MM.1S (cell line): ENCODE data around the gene EMC6.

Experiments used
- DNase-seq: peaks from one replicate; pipeline ENCODE4 v3.0.0-alpha.2; 2015
- H2AFZ ChIP-seq: fragments of 300-600 bp; sonication (generic); 2 replicates; pipeline ENCODE4 v1.6.0; 2016; ENCODE audit warnings: antibody characterized with exemption, low read length
- H3F3A ChIP-seq: fragments of 300-600 bp; sonication (generic); 2 replicates; pipeline ENCODE4 v1.6.1; 2016; ENCODE audit warnings: mild to moderate bottlenecking, antibody characterized with exemption, low read length, moderate library complexity, mixed read lengths; ENCODE audit not compliant: insufficient read depth
- H3K27ac ChIP-seq: fragments of 300-600 bp; sonication (generic); 2 replicates; pipeline ENCODE4 v1.5.1; 2016; ENCODE audit warnings: mild to moderate bottlenecking, low read length
- H3K27me3 ChIP-seq: fragments of 300-600 bp; sonication (generic); replicated peaks from 2 replicates; pipeline ENCODE4 v1.6.0; 2016; ENCODE audit warnings: low read length; ENCODE audit not compliant: insufficient read depth
- H3K36me3 ChIP-seq: fragments of 300-600 bp; sonication (generic); replicated peaks from 2 replicates; pipeline ENCODE4 v1.6.1; 2016; ENCODE audit warnings: mild to moderate bottlenecking, low read length, mixed read lengths; ENCODE audit not compliant: insufficient read depth
- H3K4me1 ChIP-seq: fragments of 300-600 bp; sonication (generic); 2 replicates; pipeline ENCODE4 v1.6.1; 2016; ENCODE audit warnings: low read length, mixed read lengths
- H3K4me2 ChIP-seq: fragments of 300-600 bp; sonication (generic); 2 replicates; pipeline ENCODE4 v1.6.0; 2016; ENCODE audit warnings: low read depth, low read length
- H3K4me3 ChIP-seq: fragments of 300-600 bp; sonication (generic); 2 replicates; pipeline ENCODE4 v1.5.1; 2016; ENCODE audit warnings: low read length, mixed read lengths
- H3K79me2 ChIP-seq: fragments of 300-600 bp; sonication (generic); 2 replicates; pipeline ENCODE4 v1.6.1; 2016; ENCODE audit warnings: mixed run types, low read length, mixed read lengths
- H3K9ac ChIP-seq: fragments of 300-600 bp; sonication (generic); 2 replicates; pipeline ENCODE4 v1.6.1; 2016; ENCODE audit warnings: low read length, mixed read lengths
- H3K9me2 ChIP-seq: fragments of 300-600 bp; sonication (generic); replicated peaks from 2 replicates; pipeline ENCODE4 v1.6.1; 2016; ENCODE audit warnings: mild to moderate bottlenecking, low read length, mixed read lengths; ENCODE audit not compliant: insufficient read depth
- H3K9me3 ChIP-seq: fragments of 300-600 bp; sonication (generic); replicated peaks from 2 replicates; pipeline ENCODE4 v1.6.1; 2016; ENCODE audit warnings: mild to moderate bottlenecking, low read length, mixed read lengths; ENCODE audit not compliant: insufficient read depth
- H4K20me1 ChIP-seq: fragments of 300-600 bp; sonication (generic); 2 replicates; pipeline ENCODE4 v1.6.1; 2016; ENCODE audit warnings: mild to moderate bottlenecking, low read length, moderate library complexity, mixed read lengths; ENCODE audit not compliant: insufficient read depth
- CTCF ChIP-seq: fragments of 300-600 bp; sonication (generic); IDR thresholded peaks from 2 replicates; pipeline ENCODE4 v1.5.1; 2016; ENCODE audit warnings: antibody characterized with exemption, low read length, mixed read lengths
- EZH2 ChIP-seq: fragments of 300-600 bp; sonication (generic); optimal IDR thresholded peaks from 2 replicates; pipeline ENCODE3; 2017; ENCODE audit warnings: low read depth, mild to moderate bottlenecking, antibody characterized with exemption, low read length, mixed read lengths
- EZH2phosphoT487 ChIP-seq: fragments of 300-600 bp; sonication (generic); IDR thresholded peaks from 2 replicates; pipeline ENCODE4 v1.6.1; 2018; ENCODE audit warnings: antibody characterized with exemption, low read length

Gene EMC6

GRCh38 chr17:3672571-3672970, 4.0 kb downstream of the EMC6 start:
- no peak overlapping the region for H3K4me3 ChIP-seq
- no peaks in the 10 kb centered on the region for H3K36me3 ChIP-seq
- H4K20me1 ChIP-seq: no peaks in the 10 kb centered on the region
- no peak overlapping the region for H3K9ac ChIP-seq
- TF ChIP-seq EZH2 (no peak), CTCF (no peak), EZH2phosphoT487 (no peak)
- H2AFZ ChIP-seq: no peak overlapping the region
- no peak overlapping the region for H3K4me2 ChIP-seq
- H3K9me2 ChIP-seq: no peaks in the 10 kb centered on the region
- no peak overlapping the region for H3K27ac ChIP-seq
- peaks cover 26% of the 10 kb centered on the region for H3K79me2 ChIP-seq
- no peaks in the 10 kb centered on the region for H3K9me3 ChIP-seq
- no peaks in the 10 kb centered on the region for H3F3A ChIP-seq
- H3K27me3 ChIP-seq: no peaks in the 10 kb centered on the region
- peaks cover 3% of the 10 kb centered on the region; the same call in 1 of the 2 replicates for H3K4me1 ChIP-seq
- DNase-seq: peak; percentile 2

DNA sequence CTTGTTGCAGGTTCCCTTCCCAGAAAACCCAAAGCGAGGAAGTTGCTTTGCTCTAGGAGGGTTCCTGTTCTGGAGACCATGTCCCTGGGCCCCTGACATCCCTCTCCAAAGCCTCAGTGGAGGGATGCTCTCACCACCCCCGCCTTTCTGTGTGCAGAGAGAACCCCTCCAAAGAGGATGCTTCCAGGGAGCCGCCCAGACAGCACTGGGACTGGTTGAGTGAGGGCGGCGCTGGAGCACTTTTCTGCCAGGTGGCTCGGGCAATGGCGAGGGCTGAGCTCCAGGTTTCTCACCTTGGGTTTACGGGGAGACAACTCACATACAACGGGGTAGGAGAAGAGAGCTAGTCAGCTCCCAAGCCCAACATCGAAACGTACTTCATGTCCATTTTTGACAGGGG, 7.3 kb downstream of the EMC6 start:
- peak; percentile 5 for DNase-seq
- Histone ChIP-seq H2AFZ (no peak overlapping the region), H3K27ac (no peak overlapping the region), H3K9me3 (no peaks in the 10 kb centered on the region), H3K9me2 (no peaks in the 10 kb centered on the region), H3K4me3 (no peak overlapping the region), H3K27me3 (no peaks in the 10 kb centered on the region), H3K36me3 (no peaks in the 10 kb centered on the region), H3F3A (no peaks in the 10 kb centered on the region), H3K79me2 (peaks cover 7% of the 10 kb centered on the region; the same call in 1 of the 2 replicates), H3K4me1 (no peaks in the 10 kb centered on the region), H4K20me1 (no peaks in the 10 kb centered on the region), H3K9ac (no peak overlapping the region), H3K4me2 (no peak overlapping the region)
- no peak for TF ChIP-seq CTCF
- no peak for TF ChIP-seq EZH2
- no peak for TF ChIP-seq EZH2phosphoT487

- Histone ChIP-seq H3K4me2 (no peak overlapping the region), H3K36me3 (no peaks in the 10 kb centered on the region), H4K20me1 (no peaks in the 10 kb centered on the region), H3K79me2 (no peaks in the 10 kb centered on the region), H3K4me3 (no peak overlapping the region), H3F3A (no peaks in the 10 kb centered on the region), H3K27ac (no peak overlapping the region), H3K9ac (no peak overlapping the region), H3K9me2 (no peaks in the 10 kb centered on the region), H3K9me3 (no peaks in the 10 kb centered on the region), H3K4me1 (no peaks in the 10 kb centered on the region), H3K27me3 (no peaks in the 10 kb centered on the region), H2AFZ (no peak overlapping the region)
- DNase-seq: peak; percentile 5
- no peak for TF ChIP-seq EZH2
- TF ChIP-seq CTCF: no peak
- TF ChIP-seq EZH2phosphoT487: no peak
Observed at GRCh38 chr17:3678095-3678820, 9.6 kb downstream of the EMC6 start.
